Measurements from ENCODE around the gene SLC22A2. TPM values are rescaled to one million over a fixed set of nuclear protein-coding genes. Genes with fewer than 3 reads are reported as not detected.

SLC22A2 gene
- total RNA-seq, 1 donor from 2014 or later = not detected

DNA sequence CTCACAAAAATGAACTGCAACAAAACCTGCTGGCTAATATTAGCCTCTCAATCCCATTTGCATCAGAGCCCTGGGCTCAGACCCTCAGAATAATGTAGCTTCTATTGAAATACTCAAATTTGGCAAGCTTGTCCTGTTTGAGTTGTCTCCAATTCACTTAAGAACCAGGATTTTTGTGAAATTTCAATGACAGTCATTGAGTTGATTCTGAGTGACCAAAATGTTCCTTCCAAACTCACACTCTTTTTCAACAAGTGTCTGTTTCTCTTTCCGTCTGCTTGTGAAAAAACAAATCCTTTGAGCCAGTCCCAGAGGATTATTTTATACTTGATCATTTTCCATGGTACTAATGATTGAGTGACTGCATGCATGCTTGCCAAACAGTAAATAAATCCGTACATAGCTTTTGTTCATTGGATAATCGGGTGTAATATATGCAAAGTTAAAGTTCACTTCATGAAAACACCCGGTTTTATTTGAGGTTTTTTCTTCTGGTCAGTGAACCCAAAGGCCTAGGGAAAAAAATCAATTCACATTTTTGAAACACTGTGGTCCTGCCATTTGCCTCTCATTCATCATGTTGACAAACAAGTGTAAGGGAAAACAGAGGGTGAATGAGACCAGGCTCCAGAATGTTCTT, 16.4 kb upstream of the SLC22A2 start:
- Histone ChIP-seq H4K20me1 (ENCODE audit: low read depth) (no peaks in the 10 kb centered on the region), H3K27ac (no peak overlapping the region), H3K79me2 (ENCODE audit: low read depth) (no peaks in the 10 kb centered on the region), H3K4me3 (no peak overlapping the region), H3K4me2 (no peak overlapping the region), H3K4me1 (no peaks in the 10 kb centered on the region), H3F3A (ENCODE audit: low read depth) (no peaks in the 10 kb centered on the region), H2AFZ (replicated peaks) (no peak overlapping the region), H3K9ac (no peak overlapping the region), H3K9me3 (ENCODE audit: low read depth) (no peaks in the 10 kb centered on the region), H3K27me3 (no peaks in the 10 kb centered on the region), H3K36me3 (no peaks in the 10 kb centered on the region)
- no peak for TF ChIP-seq EZH2 (IDR thresholded peaks at IDR 0.05)
- TF ChIP-seq, protein P1, sequence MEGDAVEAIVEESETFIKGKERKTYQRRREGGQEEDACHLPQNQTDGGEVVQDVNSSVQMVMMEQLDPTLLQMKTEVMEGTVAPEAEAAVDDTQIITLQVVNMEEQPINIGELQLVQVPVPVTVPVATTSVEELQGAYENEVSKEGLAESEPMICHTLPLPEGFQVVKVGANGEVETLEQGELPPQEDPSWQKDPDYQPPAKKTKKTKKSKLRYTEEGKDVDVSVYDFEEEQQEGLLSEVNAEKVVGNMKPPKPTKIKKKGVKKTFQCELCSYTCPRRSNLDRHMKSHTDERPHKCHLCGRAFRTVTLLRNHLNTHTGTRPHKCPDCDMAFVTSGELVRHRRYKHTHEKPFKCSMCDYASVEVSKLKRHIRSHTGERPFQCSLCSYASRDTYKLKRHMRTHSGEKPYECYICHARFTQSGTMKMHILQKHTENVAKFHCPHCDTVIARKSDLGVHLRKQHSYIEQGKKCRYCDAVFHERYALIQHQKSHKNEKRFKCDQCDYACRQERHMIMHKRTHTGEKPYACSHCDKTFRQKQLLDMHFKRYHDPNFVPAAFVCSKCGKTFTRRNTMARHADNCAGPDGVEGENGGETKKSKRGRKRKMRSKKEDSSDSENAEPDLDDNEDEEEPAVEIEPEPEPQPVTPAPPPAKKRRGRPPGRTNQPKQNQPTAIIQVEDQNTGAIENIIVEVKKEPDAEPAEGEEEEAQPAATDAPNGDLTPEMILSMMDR (IDR thresholded peaks at IDR 0.05) = no peak
- TF ChIP-seq EZH2phosphoT487 (IDR thresholded peaks at IDR 0.05) = no peak
- H3K36me3 Mint-ChIP-seq = no peaks in the 10 kb centered on the region
- no peak for DNase-seq (ENCODE audit: low spot score)
- peaks cover 4% of the 10 kb centered on the region for H3K27me3 Mint-ChIP-seq (ENCODE audit: insufficient read depth, low read depth)
- no peak overlapping the region for H3K27ac Mint-ChIP-seq
- no peaks in the 10 kb centered on the region for H3K4me1 Mint-ChIP-seq
- no peak overlapping the region for H3K4me3 Mint-ChIP-seq
- no peaks in the 10 kb centered on the region for H3K9me3 Mint-ChIP-seq

DNA sequence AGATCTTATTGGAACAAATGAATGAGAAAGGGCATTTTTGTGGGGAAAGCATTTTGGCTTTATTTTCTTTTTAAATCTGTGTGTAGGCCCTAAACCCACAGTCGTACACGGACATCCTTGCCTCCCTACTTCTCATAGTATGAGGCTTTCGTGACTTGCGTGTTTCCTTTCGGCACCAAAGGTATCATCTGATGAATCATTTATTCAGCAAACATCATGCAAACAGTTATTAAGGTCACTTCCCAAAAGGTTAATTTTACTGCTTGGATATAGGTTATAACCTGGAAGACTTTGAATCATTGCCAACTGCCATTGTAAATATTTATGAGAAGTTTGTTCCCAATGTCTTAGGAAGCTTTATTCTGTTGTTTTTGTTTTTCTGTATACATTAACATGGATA, 15.1 kb upstream of the SLC22A2 start:
- no peaks in the 10 kb centered on the region for H4K20me1 ChIP-seq (ENCODE audit: low read depth)
- H3K36me3 Mint-ChIP-seq = no peaks in the 10 kb centered on the region
- H3K9me3 Mint-ChIP-seq = no peaks in the 10 kb centered on the region
- no peak overlapping the region for H3K4me3 Mint-ChIP-seq
- no peaks in the 10 kb centered on the region for H3K4me1 ChIP-seq
- no peak overlapping the region for H3K4me3 ChIP-seq
- H3K27ac Mint-ChIP-seq = no peak overlapping the region
- no peaks in the 10 kb centered on the region for H3K79me2 ChIP-seq (ENCODE audit: low read depth)
- TF ChIP-seq EZH2 (IDR thresholded peaks at IDR 0.05) (no peak), EZH2phosphoT487 (IDR thresholded peaks at IDR 0.05) (no peak)
- TF ChIP-seq, protein P1 (IDR thresholded peaks at IDR 0.05) = no peak
- H3K4me2 ChIP-seq = no peak overlapping the region
- H3K27me3 ChIP-seq = no peaks in the 10 kb centered on the region
- no peaks in the 10 kb centered on the region for H3K36me3 ChIP-seq
- no peak overlapping the region for H3K9ac ChIP-seq
- H2AFZ ChIP-seq (replicated peaks) = no peak overlapping the region
- H3K27me3 Mint-ChIP-seq (ENCODE audit: insufficient read depth, low read depth) = peaks cover 5% of the 10 kb centered on the region
- no peaks in the 10 kb centered on the region for H3F3A ChIP-seq (ENCODE audit: low read depth)
- H3K27ac ChIP-seq = no peak overlapping the region
- DNase-seq (ENCODE audit: low spot score) = no peak
- H3K4me1 Mint-ChIP-seq = no peaks in the 10 kb centered on the region
- no peaks in the 10 kb centered on the region for H3K9me3 ChIP-seq (ENCODE audit: low read depth)

DNA sequence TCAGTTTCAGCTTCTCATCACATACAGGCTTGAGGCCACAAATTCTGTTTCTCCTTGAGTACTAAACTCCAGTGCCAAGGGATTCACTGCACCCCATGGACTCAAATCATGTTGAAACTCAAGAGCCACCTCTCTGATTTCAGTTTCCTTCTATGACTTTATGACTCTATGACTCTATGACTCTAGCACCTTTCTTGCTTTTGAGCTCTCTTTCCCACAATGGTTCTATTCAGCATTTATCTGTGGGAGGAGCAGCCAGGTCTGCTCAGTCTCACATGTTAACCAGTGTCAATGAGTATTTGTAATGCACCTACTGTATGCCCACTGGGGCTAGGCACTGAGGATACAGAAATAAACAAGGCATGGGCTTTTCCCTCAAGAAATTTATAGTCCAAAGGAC, 14.6 kb upstream of the SLC22A2 start:
- no peaks in the 10 kb centered on the region for H4K20me1 ChIP-seq (ENCODE audit: low read depth)
- H3K4me2 ChIP-seq = no peak overlapping the region
- H3K79me2 ChIP-seq (ENCODE audit: low read depth) = no peaks in the 10 kb centered on the region
- Mint-ChIP-seq H3K4me3 (no peak overlapping the region), H3K4me1 (no peaks in the 10 kb centered on the region), H3K27ac (no peak overlapping the region), H3K27me3 (ENCODE audit: insufficient read depth, low read depth) (peaks cover 3% of the 10 kb centered on the region), H3K36me3 (no peaks in the 10 kb centered on the region), H3K9me3 (no peaks in the 10 kb centered on the region)
- H3F3A ChIP-seq (ENCODE audit: low read depth) = no peaks in the 10 kb centered on the region
- no peaks in the 10 kb centered on the region for H3K27me3 ChIP-seq
- no peaks in the 10 kb centered on the region for H3K36me3 ChIP-seq
- H2AFZ ChIP-seq (replicated peaks) = no peak overlapping the region
- H3K27ac ChIP-seq = no peak overlapping the region
- no peak overlapping the region for H3K9ac ChIP-seq
- DNase-seq (ENCODE audit: low spot score) = no peak
- no peak for TF ChIP-seq EZH2phosphoT487 (IDR thresholded peaks at IDR 0.05)
- no peak for TF ChIP-seq EZH2 (IDR thresholded peaks at IDR 0.05)
- TF ChIP-seq, protein P1 (IDR thresholded peaks at IDR 0.05) = no peak
- no peaks in the 10 kb centered on the region for H3K4me1 ChIP-seq
- H3K9me3 ChIP-seq (ENCODE audit: low read depth) = no peaks in the 10 kb centered on the region
- no peak overlapping the region for H3K4me3 ChIP-seq
